HG02588 (cell line): ENCODE measurements around the gene KBTBD12.
"Not testable (repeated sequence)": the region's sequence is repeated elsewhere in the genome, so short reads cannot be mapped to it uniquely, and the experiment has no call there.

Source experiments
- ATAC-seq: cut with Tn5 transposase; IDR thresholded peaks from one replicate; pipeline ENCODE4 v1.9.1; 2021; ENCODE audit warnings: mild to moderate bottlenecking, moderate library complexity; ENCODE audit not compliant: unreplicated experiment

KBTBD12 gene

GRCh38 chr3:127902486-127902885 lies 12.5 kb upstream of the KBTBD12 start:
- ATAC-seq: no peak

- no peak for ATAC-seq
Measured at GRCh38 chr3:127903611-127904375, 11.2 kb upstream of the KBTBD12 start.

GRCh38 chr3:127905556-127905955 lies 9.5 kb upstream of the KBTBD12 start:
- ATAC-seq: no peak

GRCh38 chr3:127906653-127907052 lies 8.4 kb upstream of the KBTBD12 start:
- ATAC-seq: not testable (repeated sequence)

GRCh38 chr3:127908202-127908601 lies 6.8 kb upstream of the KBTBD12 start:
- no peak for ATAC-seq

- ATAC-seq: no peak
Measured at GRCh38 chr3:127908951-127909350, 6.1 kb upstream of the KBTBD12 start.

- no peak for ATAC-seq
Measured at GRCh38 chr3:127909646-127910045, 5.4 kb upstream of the KBTBD12 start.

- ATAC-seq: no peak
Measured at GRCh38 chr3:127911421-127911931, 3.6 kb upstream of the KBTBD12 start.

- ATAC-seq: not testable (repeated sequence)
Measured at GRCh38 chr3:127913841-127914240, 1.2 kb upstream of the KBTBD12 start.

- ATAC-seq: no peak
Measured at GRCh38 chr3:127914584-127914983, 448 bp upstream of the KBTBD12 start.

GRCh38 chr3:127915937-127916493 lies 983 bp downstream of the KBTBD12 start:
- no peak for ATAC-seq

GRCh38 chr3:127920738-127921137 lies 5.7 kb downstream of the KBTBD12 start:
- ATAC-seq: no peak

- no peak for ATAC-seq
Measured at GRCh38 chr3:127923611-127924010, 8.6 kb downstream of the KBTBD12 start.

GRCh38 chr3:127925384-127925783 lies 10.4 kb downstream of the KBTBD12 start:
- ATAC-seq: no peak

GRCh38 chr3:127927829-127928604 lies 13.0 kb downstream of the KBTBD12 start:
- no peak for ATAC-seq

- no peak for ATAC-seq
Measured at GRCh38 chr3:127929818-127930413, 14.9 kb downstream of the KBTBD12 start.

GRCh38 chr3:127933396-127933795 lies 18.4 kb downstream of the KBTBD12 start:
- ATAC-seq: no peak

- ATAC-seq: no peak
Measured at GRCh38 chr3:127938800-127939199, 23.8 kb downstream of the KBTBD12 start.

GRCh38 chr3:127940116-127940515 lies 25.1 kb downstream of the KBTBD12 start:
- no peak for ATAC-seq

- no peak for ATAC-seq
Measured at GRCh38 chr3:127942613-127943012, 27.6 kb downstream of the KBTBD12 start.

GRCh38 chr3:127948211-127948610 lies 33.2 kb downstream of the KBTBD12 start:
- ATAC-seq: no peak
